ENCODE results near the gene ANKHD1. TPM values are rescaled to one million over a fixed set of nuclear protein-coding genes. Genes with fewer than 3 reads are reported as not detected.
A peak's percentile ranks its signal among the peaks of the same experiment; 100 is the strongest.

The ANKHD1 gene
- polyA plus RNA-seq, 3 donors, result 29.0 to 110 (median 43.6) TPM

- Histone ChIP-seq H3K79me2 (ENCODE audit: insufficient read depth, low read length) (peaks cover 26% of the 10 kb centered on the region), H3K4me1 (ENCODE audit: control insufficient read depth in 1 of 2, insufficient read depth in 2 of 2, low read length in 2 of 2) (peaks cover 35 to 47% of the 10 kb centered on the region in 2 donors), H3K9me3 (replicated peaks in 1 of 2; ENCODE audit: control insufficient read depth in 1 of 2, insufficient read depth in 1 of 2, low read length in 2 of 2) (no peaks in the 10 kb centered on the region), H2AFZ (ENCODE audit: insufficient read depth, low read depth, low read length, poor library complexity, severe bottlenecking) (no peak overlapping the region), H3K9ac (ENCODE audit: insufficient read depth, low read length, poor library complexity, severe bottlenecking) (no peak overlapping the region), H4K20me1 (ENCODE audit: insufficient read depth, low read length) (peaks cover 22% of the 10 kb centered on the region), H3K36me3 (replicated peaks in 1 of 2; ENCODE audit: control insufficient read depth in 1 of 2, insufficient read depth in 2 of 2, low read length in 2 of 2) (peaks cover 33 to 58% of the 10 kb centered on the region in 2 donors), H3K27me3 (ENCODE audit: control insufficient read depth in 2 of 2, insufficient read depth in 2 of 2, low read length in 2 of 2) (no peaks in the 10 kb centered on the region), H3K4me3 (replicated peaks in 1 of 3; ENCODE audit: low read depth in 2 of 3, low read length in 3 of 3) (no peak overlapping the region), H3K4me2 (replicated peaks; ENCODE audit: extremely low read depth, low read length, poor library complexity, severe bottlenecking) (no peak overlapping the region), H3K27ac (ENCODE audit: low read depth in 1 of 2, low read length in 2 of 2) (no peak overlapping the region)
- 90% methylated on average over 2 of the region's 10 CpGs for WGBS (ENCODE audit: insufficient coverage)
- Mint-ChIP-seq H3K27me3 (ENCODE audit: low read depth in 3 of 3) (no peaks in the 10 kb centered on the region), H3K36me3 (peaks cover 55 to 69% of the 10 kb centered on the region in 2 donors), H3K4me3 (no peak overlapping the region), H3K4me1 (peaks cover 40% of the 10 kb centered on the region), H3K9me3 (peaks cover 0 to 2% (median 0%) of the 10 kb centered on the region in 7 donors), H3K27ac (peak overlapping the region in 4 of 7 donors; percentile 50 to 98 (median 96))
- TF ChIP-seq, protein P1, sequence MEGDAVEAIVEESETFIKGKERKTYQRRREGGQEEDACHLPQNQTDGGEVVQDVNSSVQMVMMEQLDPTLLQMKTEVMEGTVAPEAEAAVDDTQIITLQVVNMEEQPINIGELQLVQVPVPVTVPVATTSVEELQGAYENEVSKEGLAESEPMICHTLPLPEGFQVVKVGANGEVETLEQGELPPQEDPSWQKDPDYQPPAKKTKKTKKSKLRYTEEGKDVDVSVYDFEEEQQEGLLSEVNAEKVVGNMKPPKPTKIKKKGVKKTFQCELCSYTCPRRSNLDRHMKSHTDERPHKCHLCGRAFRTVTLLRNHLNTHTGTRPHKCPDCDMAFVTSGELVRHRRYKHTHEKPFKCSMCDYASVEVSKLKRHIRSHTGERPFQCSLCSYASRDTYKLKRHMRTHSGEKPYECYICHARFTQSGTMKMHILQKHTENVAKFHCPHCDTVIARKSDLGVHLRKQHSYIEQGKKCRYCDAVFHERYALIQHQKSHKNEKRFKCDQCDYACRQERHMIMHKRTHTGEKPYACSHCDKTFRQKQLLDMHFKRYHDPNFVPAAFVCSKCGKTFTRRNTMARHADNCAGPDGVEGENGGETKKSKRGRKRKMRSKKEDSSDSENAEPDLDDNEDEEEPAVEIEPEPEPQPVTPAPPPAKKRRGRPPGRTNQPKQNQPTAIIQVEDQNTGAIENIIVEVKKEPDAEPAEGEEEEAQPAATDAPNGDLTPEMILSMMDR (IDR thresholded peaks at IDR 0.05), result no peak
- no peak for DNase-seq
- intact Hi-C loops (cut with micrococcal nuclease), result loop anchor here in 1 of 2 donors (5.0 to 10.0 kb wide), 2 partner anchors 92 to 141 kb away; partner anchors contain the start of genes ANKHD1 and TMCO6
Observed at GRCh38 chr5:140545606-140546005, 144.0 kb downstream of the ANKHD1 start.

- Histone ChIP-seq H3K4me1 (ENCODE audit: control insufficient read depth in 1 of 2, insufficient read depth in 2 of 2, low read length in 2 of 2) (peaks cover 35 to 47% of the 10 kb centered on the region in 2 donors), H3K79me2 (ENCODE audit: insufficient read depth, low read length) (peaks cover 39% of the 10 kb centered on the region), H3K27me3 (ENCODE audit: control insufficient read depth in 2 of 2, insufficient read depth in 2 of 2, low read length in 2 of 2) (no peaks in the 10 kb centered on the region), H3K4me3 (replicated peaks in 1 of 3; ENCODE audit: low read depth in 2 of 3, low read length in 3 of 3) (peak overlapping the region in 2 of 3 experiments; percentile 69 to 76), H2AFZ (ENCODE audit: insufficient read depth, low read depth, low read length, poor library complexity, severe bottlenecking) (no peak overlapping the region), H3K9ac (ENCODE audit: insufficient read depth, low read length, poor library complexity, severe bottlenecking) (peak overlapping the region; percentile 76), H3K36me3 (replicated peaks in 1 of 2; ENCODE audit: control insufficient read depth in 1 of 2, insufficient read depth in 2 of 2, low read length in 2 of 2) (peaks cover 33 to 58% of the 10 kb centered on the region in 2 donors), H3K27ac (ENCODE audit: low read depth in 1 of 2, low read length in 2 of 2) (peak overlapping the region; percentile 91 to 98), H4K20me1 (ENCODE audit: insufficient read depth, low read length) (peaks cover 34% of the 10 kb centered on the region), H3K4me2 (replicated peaks; ENCODE audit: extremely low read depth, low read length, poor library complexity, severe bottlenecking) (peak overlapping the region; percentile 85), H3K9me3 (replicated peaks in 1 of 2; ENCODE audit: control insufficient read depth in 1 of 2, insufficient read depth in 1 of 2, low read length in 2 of 2) (no peaks in the 10 kb centered on the region)
- TF ChIP-seq, protein P1 (IDR thresholded peaks at IDR 0.05), result no peak
- 65% methylated on average over 6 of the region's 13 CpGs for WGBS (ENCODE audit: insufficient coverage)
- Mint-ChIP-seq H3K27me3 (ENCODE audit: low read depth in 3 of 3) (no peaks in the 10 kb centered on the region), H3K4me1 (peaks cover 44% of the 10 kb centered on the region), H3K27ac (peak overlapping the region; percentile 95 to 99 (median 98)), H3K4me3 (peak overlapping the region; percentile 86 to 94), H3K36me3 (peaks cover 55 to 69% of the 10 kb centered on the region in 2 donors), H3K9me3 (peaks cover 0 to 2% (median 0%) of the 10 kb centered on the region in 7 donors)
- DNase-seq, result peak; percentile 53 to 82 (median 55)
- intact Hi-C loops (cut with micrococcal nuclease), result loop anchor here in 1 of 2 donors (5.0 to 10.0 kb wide), 2 partner anchors 90 to 142 kb away; partner anchors contain the start of genes ANKHD1 and TMCO6
Observed at GRCh38 chr5:140546851-140547507, 145.3 kb downstream of the ANKHD1 start.

Data from CD14-positive monocyte (primary cell).